Middle frontal gyrus (tissue), 1 donor: Measurements from ENCODE around the gene NARS2.

Source experiments
- DNase-seq: peaks from one replicate; pipeline ENCODE4 v3.0.0-alpha.2; 2015; ENCODE audit warnings: low spot score; ENCODE audit errors: extremely low spot score

The NARS2 gene

GRCh38 chr11:78446210-78446609, 128.5 kb downstream of the NARS2 start:
- no peak for DNase-seq

DNA sequence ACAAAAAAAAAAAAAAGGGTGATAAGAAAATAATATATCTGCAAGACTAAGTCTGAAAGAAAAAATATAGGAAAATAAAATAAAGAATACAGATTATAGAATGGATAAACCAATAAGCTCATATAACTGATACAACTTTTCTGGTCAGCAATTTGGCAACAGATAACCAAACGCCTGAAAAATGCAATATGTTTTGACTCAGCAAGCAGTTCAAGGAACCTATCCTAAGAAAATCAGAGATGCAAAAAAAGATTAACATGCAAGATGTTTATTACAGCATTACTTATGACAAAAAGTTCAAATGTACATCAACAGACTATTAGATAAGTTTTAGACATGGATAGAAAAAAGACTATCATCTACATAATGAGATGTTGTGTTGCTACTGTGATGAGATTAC, 129.9 kb downstream of the NARS2 start:
- DNase-seq = no peak

DNA sequence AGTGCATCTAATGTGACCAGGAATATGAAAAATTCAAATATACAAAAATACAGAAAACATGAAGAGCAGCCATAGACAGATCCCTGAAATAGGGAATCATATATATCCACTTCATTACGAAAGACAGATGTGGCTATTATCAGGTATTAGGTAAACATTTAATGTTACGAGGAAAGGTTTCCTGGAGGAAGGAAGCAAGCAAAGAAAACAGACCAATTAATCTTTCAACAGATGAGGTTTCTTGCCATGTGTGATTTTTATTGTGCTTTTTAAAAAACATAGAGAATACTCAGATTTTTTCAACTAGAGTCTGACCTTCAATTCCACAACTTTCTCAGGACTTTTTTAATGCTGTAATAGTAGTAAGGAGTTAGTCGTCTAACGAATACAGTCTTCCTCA, 132.7 kb downstream of the NARS2 start:
- no peak for DNase-seq

GRCh38 chr11:78438298-78438975, 136.2 kb downstream of the NARS2 start:
- no peak for DNase-seq

DNA sequence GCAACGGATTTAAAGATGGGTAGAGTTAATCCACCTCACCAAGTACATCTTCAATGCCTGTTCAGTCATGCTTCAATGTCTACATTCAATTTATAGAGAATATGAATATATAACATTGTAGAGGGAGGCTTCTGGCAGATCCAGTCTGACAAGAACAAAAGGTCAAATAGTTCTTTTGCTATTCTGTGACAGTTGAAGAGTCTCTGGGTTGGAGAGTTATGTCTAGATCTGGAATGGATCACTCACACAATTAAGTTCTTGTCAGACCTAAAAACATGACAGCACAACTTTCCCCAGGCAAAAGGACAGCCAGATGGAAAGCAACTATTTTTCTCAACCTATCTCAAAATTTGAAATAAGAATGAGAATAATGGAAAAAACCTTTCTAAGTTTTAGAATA, 141.7 kb downstream of the NARS2 start:
- DNase-seq = no peak

- no peak for DNase-seq
Observed at GRCh38 chr11:78432058-78432515, 142.6 kb downstream of the NARS2 start.

- no peak for DNase-seq
Observed at GRCh38 chr11:78429660-78430059, 145.0 kb downstream of the NARS2 start.

GRCh38 chr11:78429209-78429608, 145.5 kb downstream of the NARS2 start:
- DNase-seq = no peak

DNA sequence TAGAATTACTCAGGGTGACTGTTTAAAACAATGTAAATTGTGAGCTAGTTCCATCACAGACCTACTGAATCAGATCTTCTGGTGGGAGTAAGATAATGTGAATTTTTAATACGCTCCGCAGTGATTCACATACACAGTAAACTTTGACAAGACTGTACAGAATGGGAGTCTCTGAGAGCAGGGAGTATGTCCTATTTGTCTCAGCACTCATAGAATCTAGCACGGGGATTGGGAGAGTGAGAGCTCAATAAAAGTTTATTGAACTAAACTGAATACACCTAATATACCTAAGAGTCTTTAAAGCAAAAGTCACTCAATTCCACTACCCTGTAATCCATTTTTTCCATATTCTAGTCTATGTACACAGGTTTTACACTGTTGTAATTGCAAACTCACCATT, 145.9 kb downstream of the NARS2 start:
- DNase-seq = no peak

GRCh38 chr11:78428266-78428636, 146.4 kb downstream of the NARS2 start:
- DNase-seq = no peak

GRCh38 chr11:78427615-78428265, 146.9 kb downstream of the NARS2 start:
- no peak for DNase-seq

DNA sequence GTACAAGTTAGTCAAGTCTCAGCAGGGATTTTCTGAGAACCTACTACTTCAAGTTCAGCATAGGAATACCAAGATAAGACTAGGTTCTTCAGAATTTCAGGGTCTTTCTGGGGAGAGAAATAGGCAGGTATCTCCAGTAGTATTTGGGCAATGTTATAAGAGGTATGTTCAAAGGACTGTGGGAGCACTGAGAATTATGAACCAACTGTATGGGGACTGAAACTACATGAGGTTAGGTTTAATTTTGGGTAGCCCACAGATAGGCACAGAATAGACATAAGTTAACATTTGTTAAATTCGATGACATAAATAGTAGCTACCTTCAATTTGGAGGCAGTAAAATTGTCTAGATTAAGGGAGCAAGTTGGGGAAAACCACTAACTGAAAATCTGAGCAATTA, 147.8 kb downstream of the NARS2 start:
- no peak for DNase-seq

- no peak for DNase-seq
Observed at GRCh38 chr11:78425399-78426070, 149.1 kb downstream of the NARS2 start.

GRCh38 chr11:78424334-78425270, 150.1 kb downstream of the NARS2 start:
- DNase-seq = no peak

DNA sequence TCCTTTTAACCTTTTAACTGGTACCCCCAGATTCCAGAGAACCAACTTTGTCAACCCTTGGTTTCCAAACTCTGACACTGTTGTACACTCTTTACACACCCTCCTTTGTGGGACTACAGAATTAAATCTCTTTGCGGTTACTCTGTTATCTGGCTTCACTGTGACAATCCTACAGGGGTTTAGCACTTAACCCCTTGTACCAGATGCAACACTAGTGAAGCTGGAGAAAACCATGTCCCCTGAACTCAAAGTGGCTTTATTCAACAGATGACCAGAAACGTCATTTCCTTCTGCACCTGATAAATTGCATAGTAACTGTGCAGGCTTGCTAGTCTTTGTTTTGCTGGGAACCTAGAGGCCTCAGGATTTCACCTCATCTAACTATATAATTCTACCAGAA, 151.4 kb downstream of the NARS2 start:
- DNase-seq = no peak

GRCh38 chr11:78420796-78421209, 153.9 kb downstream of the NARS2 start:
- DNase-seq = no peak

DNA sequence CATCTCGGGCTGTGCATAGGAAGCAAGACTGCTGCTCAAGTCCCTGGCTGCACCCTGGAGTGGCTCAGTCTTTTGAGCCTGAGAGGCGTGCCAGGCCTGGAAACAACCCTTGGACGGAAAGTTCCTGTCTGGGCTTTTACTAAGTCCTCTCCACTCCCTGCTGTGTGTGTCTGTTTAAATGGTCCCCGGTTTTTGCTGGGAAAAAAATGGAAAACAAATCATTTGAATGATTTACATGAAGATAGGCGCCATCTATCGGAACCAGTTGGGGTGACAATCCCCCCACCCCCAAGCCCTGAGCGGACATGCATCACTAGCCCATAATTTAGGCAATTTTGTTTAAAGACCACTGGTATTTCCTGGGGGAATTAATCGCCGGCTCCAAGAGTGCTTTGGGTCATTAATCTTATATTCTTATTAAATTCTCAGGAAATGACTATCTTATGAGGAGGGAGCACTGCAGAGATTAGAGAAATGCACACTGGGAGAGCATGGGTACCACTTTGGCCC, 154.4 kb downstream of the NARS2 start:
- peak; percentile 79 for DNase-seq

GRCh38 chr11:78419327-78419726, 155.3 kb downstream of the NARS2 start:
- DNase-seq = no peak

GRCh38 chr11:78418584-78419211, 156.0 kb downstream of the NARS2 start:
- DNase-seq = no peak

GRCh38 chr11:78417888-78418583, 156.6 kb downstream of the NARS2 start:
- DNase-seq = peak; percentile 80
